Nephron (organoid): ENCODE results near the gene COMT.
A peak's percentile ranks its signal among the peaks of the same experiment; 100 is the strongest.

Experiments
- H3K27ac Mint-ChIP-seq, 3 experiments: 2 replicates each; pipeline ENCODE4 v1.8.0; 2020; ENCODE audit warnings: mixed read lengths in 3 of 3, mild to moderate bottlenecking in 2 of 3, moderate library complexity in 1 of 3
- H3K27me3 Mint-ChIP-seq: 2 replicates; pipeline ENCODE4 v1.8.0; 2021; ENCODE audit warnings: low read depth, mild to moderate bottlenecking, moderate library complexity, mixed read lengths
- H3K36me3 Mint-ChIP-seq: 2 replicates; pipeline ENCODE4 v1.8.0; 2020; ENCODE audit warnings: low read depth, mixed read lengths
- H3K4me1 Mint-ChIP-seq: 2 replicates; pipeline ENCODE4 v1.8.0; 2020; ENCODE audit warnings: mixed read lengths
- H3K4me3 Mint-ChIP-seq, 3 experiments: 2 replicates each; pipeline ENCODE4 v1.8.0; 2020; ENCODE audit warnings: mild to moderate bottlenecking in 3 of 3, mixed read lengths in 3 of 3, moderate library complexity in 2 of 3
- H3K9me3 Mint-ChIP-seq: 2 replicates; pipeline ENCODE4 v1.8.0; 2020; ENCODE audit warnings: mixed read lengths
- CTCF ChIP-seq, 3 experiments: fragments of 200-600 bp; sonication (generic); IDR thresholded peaks; one replicate each; pipeline ENCODE4 v1.5.0; 2021; ENCODE audit warnings: antibody characterized with exemption in 3 of 3; ENCODE audit not compliant: unreplicated experiment in 3 of 3

COMT gene

GRCh38 chr22:19896665-19897355 is 44.8 kb upstream of the COMT start:
- TF ChIP-seq CTCF (IDR thresholded peaks at IDR 0.05; ENCODE audit: unreplicated experiment in 3 of 3): no peak
- no peak overlapping the region for H3K4me3 Mint-ChIP-seq
- H3K27ac Mint-ChIP-seq: no peak overlapping the region
- no peaks in the 10 kb centered on the region for H3K9me3 Mint-ChIP-seq
- peaks cover 18% of the 10 kb centered on the region for H3K4me1 Mint-ChIP-seq
- H3K36me3 Mint-ChIP-seq: peaks cover 9% of the 10 kb centered on the region
- peaks cover 20% of the 10 kb centered on the region for H3K27me3 Mint-ChIP-seq

- no peak overlapping the region for H3K4me3 Mint-ChIP-seq
- peaks cover 9% of the 10 kb centered on the region for H3K36me3 Mint-ChIP-seq
- H3K27me3 Mint-ChIP-seq: peaks cover 18% of the 10 kb centered on the region
- no peak for TF ChIP-seq CTCF (IDR thresholded peaks at IDR 0.05; ENCODE audit: unreplicated experiment in 3 of 3)
- H3K9me3 Mint-ChIP-seq: no peaks in the 10 kb centered on the region
- H3K4me1 Mint-ChIP-seq: peaks cover 18% of the 10 kb centered on the region
- H3K27ac Mint-ChIP-seq: no peak overlapping the region
Observed at GRCh38 chr22:19897726-19898125, 43.8 kb upstream of the COMT start.

GRCh38 chr22:19898145-19898544 is 43.4 kb upstream of the COMT start:
- Mint-ChIP-seq H3K9me3 (no peaks in the 10 kb centered on the region), H3K4me3 (no peak overlapping the region), H3K27ac (no peak overlapping the region), H3K27me3 (peaks cover 18% of the 10 kb centered on the region), H3K36me3 (peaks cover 9% of the 10 kb centered on the region), H3K4me1 (peaks cover 19% of the 10 kb centered on the region)
- TF ChIP-seq CTCF (IDR thresholded peaks at IDR 0.05; ENCODE audit: unreplicated experiment in 3 of 3): no peak

DNA sequence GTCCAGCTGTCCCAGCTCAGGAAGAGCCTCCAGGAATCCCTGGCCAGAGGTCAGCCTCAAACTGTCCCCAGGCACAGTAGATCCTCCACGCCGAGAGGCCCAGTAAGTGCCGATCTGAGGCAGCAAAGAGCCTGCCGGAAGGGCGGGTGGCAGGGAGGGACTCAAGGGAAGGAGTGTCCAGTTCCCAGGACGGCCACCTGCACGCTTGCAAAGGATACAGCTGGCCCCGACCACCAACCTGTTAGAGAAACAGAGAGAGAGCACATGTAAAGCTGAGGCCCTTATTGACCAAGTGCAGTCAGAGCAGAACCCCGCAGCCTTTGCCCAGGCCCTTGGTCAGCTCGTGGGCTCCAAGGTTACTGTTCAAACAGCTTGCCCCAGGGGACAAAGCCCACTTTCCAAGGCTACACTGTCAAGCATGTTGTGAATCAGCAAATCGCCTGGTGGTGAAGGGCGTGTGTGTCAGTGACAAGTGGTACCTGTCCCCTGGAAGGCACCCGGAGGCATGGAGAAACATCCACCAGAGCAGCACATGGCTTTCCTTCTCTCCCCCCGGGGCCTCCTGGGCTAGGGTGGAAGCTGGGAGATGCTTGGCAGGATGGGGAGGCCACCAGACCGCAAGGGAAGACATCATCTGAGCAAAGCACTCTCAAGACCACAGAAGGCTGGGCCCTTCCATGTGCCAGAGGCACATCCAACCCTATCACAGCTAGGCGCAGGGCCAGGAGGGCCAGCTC is 42.6 kb upstream of the COMT start:
- Mint-ChIP-seq H3K4me1 (peaks cover 20% of the 10 kb centered on the region), H3K9me3 (no peaks in the 10 kb centered on the region), H3K27me3 (peaks cover 17% of the 10 kb centered on the region), H3K36me3 (peaks cover 6% of the 10 kb centered on the region), H3K4me3 (no peak overlapping the region), H3K27ac (no peak overlapping the region)
- no peak for TF ChIP-seq CTCF (IDR thresholded peaks at IDR 0.05; ENCODE audit: unreplicated experiment in 3 of 3)

DNA sequence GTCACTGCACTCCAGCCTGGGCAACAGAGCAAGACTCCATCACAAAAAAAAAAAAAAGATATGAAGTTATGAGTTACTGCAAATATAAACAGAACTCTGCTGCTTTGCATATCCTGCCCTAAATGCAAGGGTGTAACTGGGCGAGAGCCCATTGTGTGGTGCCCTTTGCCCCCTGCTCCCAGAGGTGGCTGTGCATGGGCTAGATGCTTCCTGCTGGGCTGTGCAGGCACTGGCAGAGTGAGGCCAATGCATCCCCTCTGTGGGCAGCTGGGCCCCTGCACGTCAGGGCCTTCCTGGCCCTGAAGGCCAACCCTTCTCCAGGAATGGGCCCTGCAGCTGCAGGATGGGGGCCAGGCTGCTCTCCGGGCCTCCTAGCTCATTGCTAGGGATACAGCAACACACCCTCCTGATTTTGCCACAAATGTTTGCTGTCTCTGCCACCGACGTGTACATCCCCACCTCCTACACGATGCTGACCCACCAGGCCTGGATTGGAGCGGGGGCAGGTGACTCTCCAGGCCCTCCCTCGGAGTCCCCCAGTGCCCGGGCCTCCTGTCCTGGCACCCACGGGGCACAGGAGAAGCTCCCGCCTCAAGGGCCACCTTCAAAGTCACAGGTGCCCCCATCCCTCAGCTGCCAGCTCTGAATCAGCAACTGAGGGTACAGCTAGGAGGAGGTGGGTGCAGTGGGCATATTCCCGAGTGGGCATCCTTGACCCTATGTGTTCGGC is 40.7 kb upstream of the COMT start:
- Mint-ChIP-seq H3K36me3 (peaks cover 5% of the 10 kb centered on the region), H3K4me1 (peaks cover 28% of the 10 kb centered on the region), H3K27ac (peak overlapping the region in 1 of 3 experiments; percentile 77), H3K27me3 (peaks cover 14% of the 10 kb centered on the region), H3K9me3 (no peaks in the 10 kb centered on the region), H3K4me3 (no peak overlapping the region)
- TF ChIP-seq CTCF (IDR thresholded peaks at IDR 0.05; ENCODE audit: unreplicated experiment in 3 of 3): no peak
